Measurements from ENCODE around the gene CALU. TPM values are rescaled to one million over a fixed set of nuclear protein-coding genes. Genes with fewer than 3 reads are reported as not detected.

The CALU gene
- total RNA-seq, 1 donor from 2014 or later: 197 TPM

GRCh38 chr7:128724743-128725142 lies 14.4 kb upstream of the CALU start:
- Mint-ChIP-seq H3K27ac (ENCODE audit: unreplicated experiment) (no peak overlapping the region), H3K9me3 (ENCODE audit: unreplicated experiment) (no peaks in the 10 kb centered on the region), H3K36me3 (ENCODE audit: low read depth, unreplicated experiment) (peaks cover 15% of the 10 kb centered on the region), H3K4me3 (ENCODE audit: unreplicated experiment) (no peak overlapping the region), H3K27me3 (ENCODE audit: unreplicated experiment) (no peaks in the 10 kb centered on the region), H3K4me1 (ENCODE audit: unreplicated experiment) (peaks cover 4% of the 10 kb centered on the region)
- no peak for TF ChIP-seq CTCF (IDR thresholded peaks at IDR 0.05; ENCODE audit: unreplicated experiment)
- no peak for DNase-seq (ENCODE audit: low spot score)

GRCh38 chr7:128725531-128725930 lies 13.6 kb upstream of the CALU start:
- Mint-ChIP-seq H3K36me3 (ENCODE audit: low read depth, unreplicated experiment) (peaks cover 15% of the 10 kb centered on the region), H3K4me3 (ENCODE audit: unreplicated experiment) (no peak overlapping the region), H3K27ac (ENCODE audit: unreplicated experiment) (no peak overlapping the region), H3K9me3 (ENCODE audit: unreplicated experiment) (no peaks in the 10 kb centered on the region), H3K27me3 (ENCODE audit: unreplicated experiment) (no peaks in the 10 kb centered on the region), H3K4me1 (ENCODE audit: unreplicated experiment) (peaks cover 4% of the 10 kb centered on the region)
- TF ChIP-seq CTCF (IDR thresholded peaks at IDR 0.05; ENCODE audit: unreplicated experiment): no peak
- DNase-seq (ENCODE audit: low spot score): no peak

- DNase-seq (ENCODE audit: low spot score): no peak
- H3K4me1 Mint-ChIP-seq (ENCODE audit: unreplicated experiment): peaks cover 8% of the 10 kb centered on the region
- no peaks in the 10 kb centered on the region for H3K9me3 Mint-ChIP-seq (ENCODE audit: unreplicated experiment)
- no peak overlapping the region for H3K27ac Mint-ChIP-seq (ENCODE audit: unreplicated experiment)
- H3K27me3 Mint-ChIP-seq (ENCODE audit: unreplicated experiment): no peaks in the 10 kb centered on the region
- TF ChIP-seq CTCF (IDR thresholded peaks at IDR 0.05; ENCODE audit: unreplicated experiment): no peak
- H3K4me3 Mint-ChIP-seq (ENCODE audit: unreplicated experiment): no peak overlapping the region
- H3K36me3 Mint-ChIP-seq (ENCODE audit: low read depth, unreplicated experiment): peaks cover 18% of the 10 kb centered on the region
Measured at GRCh38 chr7:128726059-128726736, 13.0 kb upstream of the CALU start.

- Mint-ChIP-seq H3K4me1 (ENCODE audit: unreplicated experiment) (peaks cover 12% of the 10 kb centered on the region), H3K27me3 (ENCODE audit: unreplicated experiment) (no peaks in the 10 kb centered on the region), H3K9me3 (ENCODE audit: unreplicated experiment) (no peaks in the 10 kb centered on the region), H3K27ac (ENCODE audit: unreplicated experiment) (no peak overlapping the region), H3K4me3 (ENCODE audit: unreplicated experiment) (no peak overlapping the region), H3K36me3 (ENCODE audit: low read depth, unreplicated experiment) (peaks cover 18% of the 10 kb centered on the region)
- no peak for TF ChIP-seq CTCF (IDR thresholded peaks at IDR 0.05; ENCODE audit: unreplicated experiment)
- no peak for DNase-seq (ENCODE audit: low spot score)
Measured at GRCh38 chr7:128726737-128727072, 12.5 kb upstream of the CALU start.

GRCh38 chr7:128727239-128727638 lies 11.9 kb upstream of the CALU start:
- Mint-ChIP-seq H3K36me3 (ENCODE audit: low read depth, unreplicated experiment) (peaks cover 18% of the 10 kb centered on the region), H3K4me1 (ENCODE audit: unreplicated experiment) (peaks cover 14% of the 10 kb centered on the region), H3K27me3 (ENCODE audit: unreplicated experiment) (no peaks in the 10 kb centered on the region), H3K9me3 (ENCODE audit: unreplicated experiment) (no peaks in the 10 kb centered on the region), H3K4me3 (ENCODE audit: unreplicated experiment) (no peak overlapping the region), H3K27ac (ENCODE audit: unreplicated experiment) (no peak overlapping the region)
- no peak for DNase-seq (ENCODE audit: low spot score)
- no peak for TF ChIP-seq CTCF (IDR thresholded peaks at IDR 0.05; ENCODE audit: unreplicated experiment)
